NCI-H82 (cell line): ENCODE measurements around the gene DNALI1.
A peak's percentile ranks its signal among the peaks of the same experiment; 100 is the strongest.

Experiments
- DNase-seq: peaks from one replicate; lab custom pipeline; 2025; lab: John Stamatoyannopoulos, UW

DNALI1 gene

DNA sequence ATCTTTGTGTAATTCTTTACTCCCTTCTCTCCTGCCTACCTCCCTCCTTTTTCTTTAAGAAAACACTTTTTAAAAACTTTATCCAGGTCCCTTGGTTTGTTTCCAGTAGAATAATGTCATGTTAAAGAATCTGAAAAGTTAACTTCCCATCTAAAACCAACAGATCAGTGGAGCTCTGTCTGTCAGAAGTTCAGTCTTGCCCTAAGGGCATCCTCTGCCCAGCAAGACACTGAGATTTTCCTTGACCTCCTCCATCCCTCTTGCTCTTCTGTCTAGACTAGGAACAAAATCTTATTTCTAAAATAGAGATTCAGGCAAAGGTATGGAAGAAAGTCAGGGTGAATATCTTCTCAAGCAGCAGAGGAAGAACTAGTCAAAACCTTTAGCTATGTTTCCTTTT, 44.7 kb downstream of the DNALI1 start:
- no peak for DNase-seq

DNA sequence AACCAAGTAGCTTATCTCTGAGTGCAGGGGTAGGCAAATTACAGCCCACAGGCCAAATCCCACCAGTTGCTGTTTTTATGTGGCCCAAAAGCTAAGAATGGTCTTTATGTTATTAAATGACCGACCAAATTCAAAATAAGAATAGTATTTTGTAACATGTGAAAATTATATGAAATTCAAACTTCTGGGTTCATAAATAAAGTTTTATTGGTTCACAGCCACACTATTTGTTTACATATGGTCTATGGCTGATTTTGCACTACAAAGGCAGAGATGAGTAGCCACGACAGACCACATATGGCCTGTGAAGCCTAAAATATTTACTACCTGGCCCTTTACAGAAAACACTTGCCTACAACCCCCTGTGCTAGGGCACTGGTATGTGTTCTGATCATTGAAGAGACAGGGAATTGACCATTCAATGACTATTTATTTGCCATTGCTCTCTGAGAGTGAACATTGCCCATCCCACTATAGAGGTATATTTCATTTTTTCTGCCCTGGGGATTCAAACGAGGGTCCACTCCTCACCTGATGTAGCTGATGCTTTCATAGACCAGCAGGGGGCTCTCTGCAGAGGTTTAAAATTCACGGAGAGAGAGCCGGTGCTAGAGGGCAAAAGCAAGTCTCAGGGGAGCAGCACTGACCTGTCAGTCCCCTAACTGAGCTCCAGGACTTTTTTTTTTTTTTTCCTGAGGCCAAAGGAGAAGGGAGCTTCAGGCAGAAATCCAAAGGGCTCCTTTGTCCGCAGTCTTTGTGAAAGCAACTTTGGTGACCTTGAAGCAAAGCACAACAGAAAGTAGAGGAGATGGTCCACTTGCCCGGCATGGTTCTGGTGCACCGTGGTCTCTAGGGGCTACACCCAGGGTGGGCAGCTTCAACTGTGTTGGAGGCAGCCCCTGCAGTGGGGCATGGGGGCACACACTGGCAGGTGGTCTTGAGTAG, 46.3 kb downstream of the DNALI1 start:
- DNase-seq = peak; percentile 82

DNA sequence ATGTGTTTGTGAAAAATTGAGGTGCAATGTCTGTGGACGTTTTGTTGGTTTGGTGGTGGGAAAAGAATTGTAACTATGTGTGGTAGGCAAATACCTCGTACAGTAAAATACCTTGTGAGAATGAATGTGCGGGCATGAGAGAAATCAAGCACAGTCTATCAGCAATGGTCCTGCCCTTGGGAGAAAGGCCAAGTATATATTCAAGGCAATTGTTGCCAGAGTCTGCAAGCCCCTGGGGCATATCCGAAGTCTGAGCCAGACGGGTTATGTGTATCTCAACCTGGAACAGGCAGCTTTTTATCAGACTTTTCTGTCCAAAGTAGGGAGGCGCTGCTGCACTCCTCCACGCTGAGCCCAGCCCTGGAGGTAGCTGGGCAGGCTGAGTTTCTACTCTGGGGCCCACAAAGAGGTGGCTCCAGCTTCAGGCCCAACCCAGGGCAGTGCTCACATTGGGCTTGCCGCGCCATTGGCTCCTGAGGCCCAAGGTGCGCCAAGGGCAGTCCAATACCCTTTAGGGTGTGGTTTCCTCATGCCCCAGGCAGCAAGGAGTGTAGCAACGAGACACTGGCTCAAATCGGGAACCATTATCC, 48.4 kb downstream of the DNALI1 start:
- DNase-seq = no peak

DNA sequence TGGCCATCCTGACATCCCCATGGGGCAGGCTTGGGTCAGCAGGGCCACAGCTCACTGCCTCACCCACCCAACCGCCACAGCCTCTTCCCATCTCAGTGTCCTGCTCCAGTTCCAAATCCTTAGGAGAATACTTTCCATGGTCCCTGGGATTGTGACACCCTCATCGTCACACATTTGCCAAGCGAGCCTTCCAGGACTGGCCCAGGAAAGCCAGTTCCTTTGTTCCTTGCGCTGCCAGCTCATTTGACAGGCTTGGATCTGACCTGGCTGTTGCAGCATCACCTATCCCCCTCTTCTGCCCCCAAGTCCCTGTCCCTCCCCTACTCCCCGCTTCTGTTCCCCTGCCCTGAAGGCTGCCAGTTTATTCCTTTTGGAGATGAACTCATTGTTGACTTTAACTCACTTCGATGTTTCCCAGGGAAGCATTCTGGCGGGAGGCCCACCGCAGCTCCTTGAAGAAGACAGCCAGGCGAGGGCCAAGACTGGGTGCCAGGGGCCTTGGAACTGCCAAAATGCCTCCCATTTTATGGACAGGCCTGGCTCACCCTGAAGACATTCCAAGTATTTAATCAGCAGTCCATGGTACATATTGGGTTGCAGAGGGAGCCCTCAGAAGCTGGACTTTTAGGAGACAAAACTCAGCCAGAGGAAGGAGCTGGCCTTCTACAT, 49.2 kb downstream of the DNALI1 start:
- no peak for DNase-seq

DNA sequence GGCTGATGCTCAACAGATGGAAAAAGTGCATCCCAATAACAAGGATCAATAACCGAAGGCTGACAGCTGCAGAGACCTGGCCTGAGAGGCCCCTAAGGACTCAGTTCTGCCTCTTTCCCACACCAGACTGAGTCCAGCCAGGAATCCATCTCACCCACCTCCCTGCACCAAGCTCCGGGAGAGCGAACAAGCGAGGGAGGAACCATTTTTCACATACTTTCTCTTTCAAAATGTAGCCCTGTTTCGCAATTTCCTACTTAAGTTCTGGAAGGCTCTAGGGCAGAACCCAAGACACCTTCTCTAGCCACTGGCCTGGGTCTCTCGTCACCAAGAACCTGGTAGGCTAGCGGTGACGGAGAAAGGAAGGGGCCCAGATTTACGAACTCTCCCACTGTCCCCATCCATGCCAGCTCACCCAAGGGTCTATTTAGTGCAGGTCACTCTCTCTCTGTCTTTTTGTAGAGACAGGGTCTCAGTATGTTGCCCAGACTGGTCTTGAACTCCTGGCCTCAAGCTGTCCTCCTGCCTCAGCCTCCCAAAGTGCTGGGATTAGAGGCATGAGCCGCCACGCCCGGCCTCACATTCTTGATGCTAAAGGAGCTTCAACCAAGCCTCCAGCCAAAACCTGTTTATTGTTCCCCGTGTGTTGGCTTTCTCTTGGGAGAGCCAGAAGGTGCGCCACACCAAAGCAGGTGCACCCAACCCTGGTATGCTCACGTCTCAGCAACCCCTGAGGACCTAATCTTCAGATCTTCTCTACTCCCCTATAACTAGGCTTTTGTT, 49.9 kb downstream of the DNALI1 start:
- DNase-seq = no peak

DNA sequence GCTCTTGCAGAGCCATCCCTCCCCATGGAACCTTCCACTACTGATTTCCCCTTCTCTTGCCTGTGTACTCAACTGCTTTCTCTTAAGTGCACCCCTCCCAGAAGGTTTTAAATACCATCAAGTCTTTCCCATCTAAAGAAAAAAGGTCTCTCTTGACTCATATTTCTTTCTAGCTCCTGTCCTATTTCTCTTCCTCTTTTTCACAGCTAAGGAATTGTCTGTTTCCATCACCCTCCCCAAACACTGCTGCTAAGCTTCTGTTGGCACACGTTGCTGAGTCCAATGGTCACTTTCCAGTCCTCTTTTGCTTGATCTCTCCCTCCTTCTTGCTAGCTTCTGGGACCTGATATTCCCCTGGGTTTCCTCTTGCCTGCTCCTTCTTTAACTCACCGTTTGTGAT, 52.3 kb downstream of the DNALI1 start:
- no peak for DNase-seq

DNA sequence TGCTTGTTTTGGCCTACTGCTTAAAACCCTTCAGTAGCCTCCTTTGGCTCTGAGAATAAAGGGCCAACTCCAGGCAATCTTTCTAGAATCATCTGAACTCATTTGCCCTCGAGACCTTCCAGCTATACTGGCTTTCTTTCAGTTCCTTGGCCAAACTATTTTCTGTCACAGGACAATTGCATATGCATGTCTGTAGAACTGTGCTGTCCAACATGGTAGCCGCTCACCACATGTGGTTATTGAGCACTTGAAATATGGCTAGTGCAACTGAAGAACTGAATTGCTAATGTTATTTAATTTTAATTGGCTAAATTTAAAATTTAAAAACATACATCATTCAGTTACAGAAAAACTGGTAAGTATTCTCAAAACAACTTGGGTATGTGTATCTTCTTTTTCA, 53.3 kb downstream of the DNALI1 start:
- no peak for DNase-seq

DNA sequence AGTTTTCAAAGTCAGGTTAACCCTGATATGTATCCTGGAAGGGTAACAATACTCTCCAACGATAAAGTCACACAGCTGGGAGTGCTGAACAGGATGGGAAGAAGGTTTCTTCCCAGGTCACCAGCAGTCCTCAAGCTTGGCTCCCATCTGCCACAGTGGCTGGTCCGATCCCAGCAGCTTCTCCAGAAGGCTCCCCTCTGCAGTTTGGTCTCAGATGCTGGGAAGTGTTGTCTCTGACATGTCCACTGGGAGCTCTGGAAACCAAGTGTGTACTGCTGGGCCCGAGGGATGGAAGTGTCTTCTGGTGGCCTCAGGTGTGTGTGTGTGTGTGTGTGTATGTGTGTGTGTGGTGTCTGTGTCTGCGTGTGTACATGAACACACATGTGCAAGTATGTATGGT, 55.4 kb downstream of the DNALI1 start:
- peak; percentile 20 for DNase-seq

DNA sequence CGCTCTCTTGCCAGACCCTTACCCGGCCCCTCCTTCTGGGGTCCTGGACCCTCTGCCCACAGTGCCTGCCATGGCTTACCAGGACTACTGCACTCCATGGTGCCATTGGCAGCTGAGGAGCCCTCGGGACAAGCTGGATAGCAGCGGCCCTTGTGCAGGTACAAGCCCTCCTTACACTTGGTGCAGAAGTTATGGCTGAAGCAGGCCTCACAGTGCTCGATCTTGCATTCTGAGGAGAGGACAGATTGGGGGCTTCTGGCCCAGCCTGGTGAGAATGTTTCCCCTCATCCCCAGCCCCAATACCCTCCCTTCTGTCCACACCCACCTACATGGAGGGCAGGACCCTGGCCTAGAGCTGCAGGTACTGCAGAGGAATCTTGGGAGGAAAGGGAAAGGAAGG, 57.4 kb downstream of the DNALI1 start:
- no peak for DNase-seq

DNA sequence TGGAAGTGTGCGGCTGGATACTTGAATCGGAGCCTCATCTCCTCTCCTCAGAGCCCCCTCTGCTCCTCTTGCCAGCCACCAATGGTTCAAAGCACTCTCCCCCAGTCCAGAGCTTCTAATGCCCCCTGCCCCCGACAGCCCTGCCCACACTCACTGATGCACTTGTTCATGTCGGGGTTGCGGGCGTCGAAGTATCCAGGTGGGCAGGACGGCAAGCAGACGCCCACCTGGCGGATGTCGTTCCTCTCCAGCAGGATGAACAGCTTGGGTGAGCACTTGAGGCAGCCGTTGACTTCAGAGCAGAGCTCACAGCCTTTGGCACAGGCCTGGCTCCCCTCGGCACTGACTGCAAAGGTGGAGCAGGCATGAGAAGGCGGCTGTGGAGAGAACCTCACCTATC, 59.6 kb downstream of the DNALI1 start:
- DNase-seq = no peak
